Stimulated activated CD8-positive, alpha-beta memory T cell treated with anti-CD3 and anti-CD28 coated beads, Interleukin-12 subunit alpha, Interleukin-12 subunit beta, amount 100 ng/mL, for 24 hours (primary cell): ENCODE measurements around the gene PRKAG2.
"Not testable (repeated sequence)": the region's sequence is repeated elsewhere in the genome, so short reads cannot be mapped to it uniquely, and the experiment has no call there.

ENCODE experiments used
- DNase-seq: peaks from one replicate; pipeline ENCODE4 v3.0.0-alpha.2; 2020; ENCODE audit errors: extremely low read depth

PRKAG2 gene

DNA sequence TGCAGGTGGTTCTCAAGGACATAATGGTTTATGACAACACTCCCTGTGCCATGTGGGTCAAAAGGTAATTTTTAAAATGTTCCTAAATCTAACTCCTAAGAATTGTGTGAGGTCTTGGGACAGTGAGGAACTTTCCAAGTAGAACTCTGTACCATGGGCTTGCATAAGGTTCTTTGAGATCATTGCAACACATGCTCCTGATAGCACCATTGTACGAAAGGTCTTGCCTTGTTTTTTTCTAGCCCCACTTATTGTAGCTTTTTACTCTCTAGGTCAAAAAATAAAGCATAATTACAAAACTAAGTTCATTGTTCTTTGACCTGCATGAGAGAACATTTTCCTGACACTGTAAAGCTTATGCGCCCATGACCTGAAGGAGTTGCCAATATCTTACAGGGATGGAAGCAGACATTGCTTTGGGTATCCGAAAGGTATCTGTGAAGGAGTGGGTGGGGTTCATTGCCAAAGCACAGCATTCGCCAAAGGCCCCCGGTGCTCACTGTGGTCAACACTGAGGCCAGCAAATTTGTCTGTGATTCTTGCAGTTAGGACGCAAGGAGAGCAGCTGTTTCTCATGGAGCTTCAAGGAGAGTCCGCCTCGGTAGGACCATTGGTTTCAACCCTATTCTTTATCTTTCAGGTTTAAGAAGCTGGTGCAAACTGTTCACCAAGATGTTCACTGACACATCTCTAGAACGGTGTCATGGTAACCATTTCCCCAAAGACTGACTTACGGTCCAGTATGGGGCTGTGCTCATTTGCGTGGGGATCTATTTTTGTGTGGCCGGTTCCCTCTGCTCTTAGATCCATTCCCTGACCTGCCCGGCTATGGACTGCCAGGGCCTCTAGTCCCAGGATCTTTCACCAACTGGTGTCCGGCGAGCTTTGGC is 7.6 kb upstream of the PRKAG2 start:
- no peak for DNase-seq

DNA sequence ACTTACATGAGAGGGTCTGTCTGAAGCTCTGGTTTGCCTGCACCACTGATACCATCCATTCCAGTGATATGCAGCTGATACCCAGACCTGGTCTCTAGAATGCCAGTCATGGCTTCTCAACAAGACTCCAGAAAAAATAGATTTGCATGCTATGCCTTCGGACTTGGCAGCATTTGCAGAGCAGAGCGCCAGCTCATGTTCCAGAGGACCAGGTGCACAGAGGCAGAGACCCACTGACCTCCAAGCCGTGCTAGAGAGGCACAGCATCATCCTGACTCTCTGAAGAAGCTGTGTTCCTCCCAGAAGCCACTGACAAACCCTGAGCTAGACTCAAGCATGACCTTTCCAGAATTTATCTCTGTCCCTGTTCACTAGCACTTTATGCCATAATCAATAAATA is 6.9 kb upstream of the PRKAG2 start:
- DNase-seq, result no peak

DNA sequence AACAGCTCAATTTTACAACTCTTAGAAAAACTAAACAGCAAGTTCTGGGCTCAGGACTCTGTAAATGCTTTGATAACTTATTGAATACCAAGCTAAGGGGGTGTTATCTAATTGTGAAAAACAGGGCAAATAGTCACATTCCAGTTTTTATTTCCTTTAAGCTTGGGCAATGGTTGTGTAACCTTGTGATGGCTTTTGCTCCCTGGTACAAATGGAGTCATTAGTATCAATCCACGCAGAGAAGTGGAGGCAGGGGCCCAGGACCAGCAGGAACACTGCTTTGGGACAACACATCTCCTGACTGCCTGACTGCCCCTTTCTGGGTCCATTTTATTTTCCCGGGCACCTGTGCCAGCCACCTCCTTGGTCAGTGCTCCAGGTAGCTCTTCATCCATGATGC is 5.8 kb upstream of the PRKAG2 start:
- no peak for DNase-seq

DNA sequence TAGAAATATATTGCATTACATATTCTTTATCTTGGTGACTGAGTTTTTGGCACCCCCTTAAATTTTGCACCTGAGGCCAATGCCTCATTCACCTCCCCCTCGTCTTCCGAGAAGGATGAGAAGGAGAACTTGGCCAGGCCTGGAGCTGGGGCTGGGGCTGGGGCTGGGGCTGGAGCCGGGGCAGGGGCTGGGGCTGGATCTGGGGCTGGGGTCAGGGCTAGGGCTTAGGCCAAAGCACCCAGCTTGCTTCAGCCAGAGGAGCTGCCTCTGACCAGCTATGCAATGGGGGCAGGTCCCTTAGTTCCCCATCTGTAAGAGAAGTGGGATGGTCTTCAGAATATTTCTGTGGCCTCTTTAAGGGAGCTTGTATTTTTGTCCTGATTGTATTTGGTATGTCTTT is 3.8 kb upstream of the PRKAG2 start:
- no peak for DNase-seq

DNA sequence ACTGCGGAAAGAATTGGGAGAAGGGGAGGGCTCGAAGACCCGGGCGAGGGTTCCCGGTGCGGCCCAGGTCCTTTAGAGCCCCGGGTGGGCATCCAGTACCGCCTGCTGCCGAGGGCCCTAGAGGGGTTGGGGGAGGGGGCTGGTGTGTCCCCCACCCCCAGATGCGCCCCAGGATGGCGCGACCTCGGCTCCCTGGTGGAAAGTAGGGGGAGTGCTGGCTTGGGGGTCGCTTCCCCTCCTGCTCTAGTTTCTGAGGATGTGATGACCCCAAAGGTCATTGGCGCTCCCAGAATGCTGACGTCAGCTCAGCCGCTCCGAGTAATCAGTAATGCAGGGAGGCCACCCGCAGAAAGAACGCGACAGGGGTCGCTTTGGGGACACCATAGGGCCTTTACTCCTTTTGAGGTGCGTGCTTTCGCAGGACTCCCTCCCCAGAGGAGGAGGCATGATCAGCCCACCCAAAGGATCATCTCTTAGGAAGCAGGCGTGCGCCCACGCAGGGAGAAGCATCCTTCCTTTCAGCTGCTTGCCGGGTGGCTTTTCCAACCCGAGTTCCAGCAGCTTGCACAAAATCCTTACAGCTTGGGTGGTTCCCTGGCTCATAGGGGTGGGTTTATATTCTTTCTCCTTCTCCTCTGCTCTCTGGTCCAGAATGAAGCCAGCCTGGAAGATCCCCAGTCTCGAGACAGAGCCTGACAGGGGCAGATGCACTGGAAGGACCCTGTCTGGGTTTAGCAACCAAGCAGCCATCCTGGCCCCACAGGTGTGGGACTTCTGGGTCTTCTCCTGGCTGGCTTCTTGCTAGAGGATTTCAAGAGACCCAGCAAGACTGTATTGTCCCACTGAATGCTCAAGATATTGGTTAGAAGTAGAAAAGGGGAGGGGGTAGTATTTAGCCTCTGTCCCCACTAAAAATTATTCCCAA is 1.3 kb upstream of the PRKAG2 start:
- DNase-seq, result no peak

DNA sequence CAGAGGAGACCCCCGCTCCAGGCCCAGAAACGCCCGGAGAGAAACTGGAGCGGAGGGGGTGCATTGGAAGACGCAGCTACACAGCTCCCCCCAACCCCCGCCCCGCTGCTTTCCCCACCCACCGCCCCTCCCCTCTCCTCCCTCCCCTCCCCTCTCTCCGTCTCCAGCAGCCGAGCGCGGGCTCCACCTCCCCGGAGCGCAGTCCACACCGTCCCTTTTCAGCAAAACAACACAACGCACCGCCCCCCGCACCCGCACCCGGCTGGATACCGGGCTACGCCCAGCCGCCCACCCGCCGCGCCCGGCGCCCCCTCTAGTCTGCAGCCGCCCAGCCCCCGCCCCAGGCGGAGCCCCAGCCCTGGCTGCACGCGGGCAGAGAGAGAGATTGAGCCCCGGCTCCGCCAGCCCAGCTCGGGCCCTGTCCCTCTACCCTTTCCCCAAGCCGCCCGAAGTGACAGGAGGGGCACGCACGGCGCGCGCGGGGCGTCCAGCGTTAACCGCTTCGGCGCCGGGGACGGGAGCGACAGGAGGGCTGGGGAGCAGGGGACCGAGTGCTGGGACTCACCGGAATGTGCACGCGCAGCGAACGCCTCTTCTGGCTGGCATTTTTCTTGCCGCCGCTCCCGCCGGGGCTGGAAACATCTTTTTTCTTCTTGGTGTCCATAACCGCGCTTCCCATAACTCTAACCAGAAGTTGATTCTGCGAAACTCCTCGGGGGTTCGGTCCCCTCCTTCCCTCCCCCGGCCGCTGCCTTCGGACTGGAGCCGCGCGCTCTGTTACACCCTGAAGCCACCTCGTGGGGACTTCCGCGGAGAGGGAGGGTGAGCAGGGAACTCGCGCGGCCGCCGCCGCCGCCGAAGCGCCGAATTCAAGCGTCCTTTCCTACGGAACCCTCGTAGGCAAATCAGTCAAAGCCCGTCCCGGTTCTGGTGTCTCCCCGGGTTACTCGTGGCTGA is 695 bp downstream of the PRKAG2 start:
- DNase-seq, result peak; percentile 39

DNA sequence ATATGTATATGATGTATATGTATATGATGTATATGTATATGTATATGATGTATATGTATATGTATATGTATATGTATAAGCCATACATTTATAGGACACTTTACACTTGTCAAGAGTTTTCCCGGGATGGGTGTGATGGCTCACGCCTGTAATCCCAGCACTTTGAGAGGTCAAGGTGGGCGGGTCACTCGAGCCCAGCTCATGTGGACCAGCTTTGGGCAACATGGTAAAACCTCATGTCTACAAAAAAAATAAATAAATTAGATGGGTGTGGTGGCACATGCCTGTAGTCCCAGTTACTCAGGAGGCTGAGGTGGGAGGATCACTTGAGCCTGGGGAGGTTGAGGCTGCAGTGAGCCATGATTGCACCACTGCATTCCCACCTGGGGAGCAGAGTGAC is 2.4 kb downstream of the PRKAG2 start:
- not testable (repeated sequence) for DNase-seq

DNA sequence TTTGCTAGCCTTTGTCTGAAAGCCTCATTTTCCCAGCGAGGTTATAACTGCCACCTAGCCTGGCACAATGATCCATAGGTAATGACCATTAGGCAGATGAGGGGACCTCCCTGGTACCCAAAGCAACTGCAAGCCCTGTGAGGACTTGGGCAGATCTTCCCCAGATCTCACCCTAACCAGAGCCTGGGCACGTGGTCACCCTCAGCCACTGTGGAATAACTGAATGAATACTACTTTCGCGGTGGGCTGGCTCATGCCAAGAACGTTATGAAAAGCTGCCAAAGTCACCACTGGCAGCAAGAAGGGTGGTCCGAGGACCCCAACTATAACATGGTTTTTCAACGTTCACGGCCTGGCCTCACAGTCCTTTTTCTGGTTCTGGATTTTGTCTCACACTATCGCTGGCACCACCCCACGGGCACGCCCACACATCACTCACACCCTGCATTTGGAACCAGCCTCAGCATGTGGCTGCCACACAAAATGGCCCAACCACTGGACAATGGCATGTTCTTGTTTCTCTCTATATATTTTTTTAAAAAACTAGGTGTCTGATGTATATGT is 3.4 kb downstream of the PRKAG2 start:
- no peak for DNase-seq

DNA sequence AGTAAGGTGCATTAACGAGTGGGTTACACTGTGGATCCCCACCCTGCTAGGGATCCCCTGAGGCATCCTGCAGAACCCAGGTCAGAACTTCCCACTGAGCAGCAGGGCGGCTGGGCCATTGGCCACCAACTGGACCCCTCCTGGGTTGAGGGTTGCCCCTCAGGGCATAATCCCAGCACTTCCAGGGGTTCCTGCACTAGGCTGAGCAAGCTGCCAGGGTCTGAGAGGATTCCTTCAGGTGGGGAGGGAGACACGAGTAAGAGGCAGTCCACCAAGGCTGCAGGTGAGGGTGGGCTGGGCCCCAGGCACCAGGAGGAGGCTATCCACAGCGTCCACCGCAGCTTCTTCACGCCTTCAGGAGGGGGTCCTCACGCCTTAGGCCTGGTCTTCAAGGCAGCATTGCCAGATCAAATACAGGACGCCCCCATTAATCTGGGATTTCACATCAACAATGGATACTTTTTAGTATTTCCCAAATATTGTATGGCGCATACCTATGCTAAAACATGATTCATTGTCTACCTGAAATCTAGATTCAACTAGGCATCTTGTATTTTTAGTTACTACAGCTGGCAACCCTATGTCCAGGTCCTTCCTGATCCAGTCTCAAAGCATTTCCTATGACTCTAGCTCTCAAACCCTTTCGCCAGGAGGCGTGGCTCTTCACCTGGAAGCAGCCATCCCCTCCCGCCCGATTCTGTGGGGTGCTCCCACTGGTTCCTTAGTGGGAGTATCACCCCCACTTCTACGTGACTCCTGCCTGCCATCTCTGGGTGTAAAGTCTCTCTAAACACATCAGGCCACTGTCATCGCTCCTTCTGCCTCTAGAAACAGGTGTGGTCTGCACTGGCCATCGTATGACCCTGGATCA is 4.1 kb downstream of the PRKAG2 start:
- DNase-seq, result no peak

DNA sequence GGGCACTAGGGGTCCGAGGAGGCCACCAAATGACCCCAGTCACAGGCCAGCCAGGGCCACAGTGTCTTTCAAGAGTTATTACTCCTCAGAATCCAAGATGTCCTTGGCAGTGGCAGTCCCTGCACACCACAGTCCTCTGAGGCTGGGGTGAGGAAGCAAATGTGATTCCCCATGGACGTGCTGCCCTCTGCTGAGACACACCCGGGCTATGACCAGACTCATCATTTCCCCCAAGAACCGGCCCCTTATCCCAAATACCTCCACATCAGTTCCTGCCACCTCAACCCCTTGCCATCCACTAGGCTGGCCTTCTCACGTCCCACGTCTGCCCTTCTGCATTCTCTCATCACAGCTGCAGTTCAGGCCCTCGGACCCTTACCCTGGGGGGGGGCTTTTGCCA is 5.0 kb downstream of the PRKAG2 start:
- DNase-seq, result no peak

DNA sequence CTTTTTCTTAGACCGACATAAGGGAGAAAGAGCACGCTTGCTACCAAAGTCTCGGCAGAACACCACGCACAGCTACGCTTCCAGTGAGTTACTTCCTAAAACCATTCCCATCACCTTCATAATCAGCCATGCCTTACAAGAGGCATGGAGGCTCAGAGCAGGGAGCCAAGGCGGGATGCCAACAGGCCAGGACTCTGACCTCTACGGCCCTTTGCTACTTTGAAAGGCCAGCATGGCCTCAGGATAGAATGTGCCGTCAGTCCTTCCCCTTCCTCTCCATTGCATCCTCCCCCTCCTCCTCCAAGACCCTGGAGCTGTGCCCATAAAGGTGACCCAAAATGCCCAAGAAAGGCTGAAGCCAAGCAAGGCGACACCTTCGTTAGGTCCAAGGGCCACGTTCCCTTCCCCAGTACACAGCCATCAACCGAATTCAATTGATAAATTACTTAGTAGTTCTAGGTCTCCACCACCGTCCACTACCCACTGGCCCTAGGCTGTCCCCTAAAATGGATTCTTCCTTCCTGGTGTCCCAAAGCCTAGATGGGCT is 5.7 kb downstream of the PRKAG2 start:
- no peak for DNase-seq

DNA sequence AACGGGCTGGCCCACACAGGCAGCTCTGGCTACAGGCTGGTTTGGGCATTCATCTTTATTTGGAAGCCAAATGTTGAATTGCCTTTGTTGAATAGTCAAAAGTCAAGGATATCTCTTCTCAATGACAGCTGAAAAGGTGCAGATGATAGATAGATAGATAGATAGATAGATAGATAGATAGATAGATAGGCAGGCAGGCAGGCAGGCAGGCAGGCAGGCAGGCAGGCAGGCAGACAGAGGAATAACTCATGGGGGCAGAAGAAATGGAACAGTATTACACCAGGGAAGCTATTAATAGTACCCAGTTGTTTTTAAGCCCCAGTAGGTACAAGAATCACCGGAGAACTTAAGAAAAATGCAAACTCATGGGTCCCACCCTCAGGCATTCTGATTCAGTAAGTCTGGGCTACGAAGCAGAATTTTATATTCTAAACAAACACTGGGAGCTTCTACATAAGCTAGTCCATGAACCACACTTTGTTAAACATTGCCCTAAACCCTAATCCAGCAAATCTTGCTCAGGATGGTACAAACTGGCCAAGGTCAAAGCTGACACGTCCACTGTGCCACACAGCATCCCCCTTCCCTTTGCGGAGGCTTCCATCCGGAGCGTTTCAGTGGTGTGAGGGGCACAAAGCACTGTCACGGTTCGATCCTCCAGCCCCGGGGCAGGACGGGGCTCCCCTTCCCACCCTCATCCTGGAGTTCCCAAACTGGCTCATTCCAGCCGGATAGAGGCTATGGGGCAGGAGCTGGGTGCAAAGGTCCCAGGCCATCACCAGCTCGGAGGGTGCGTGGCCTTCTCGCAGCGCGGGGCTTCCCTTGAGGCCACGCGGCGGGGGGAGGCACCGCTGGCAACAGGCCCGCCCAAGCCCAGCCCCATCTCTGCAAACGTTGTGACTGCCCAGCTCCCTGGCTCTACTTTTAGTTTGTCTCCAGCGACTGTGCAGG is 6.7 kb downstream of the PRKAG2 start:
- DNase-seq, result no peak

DNA sequence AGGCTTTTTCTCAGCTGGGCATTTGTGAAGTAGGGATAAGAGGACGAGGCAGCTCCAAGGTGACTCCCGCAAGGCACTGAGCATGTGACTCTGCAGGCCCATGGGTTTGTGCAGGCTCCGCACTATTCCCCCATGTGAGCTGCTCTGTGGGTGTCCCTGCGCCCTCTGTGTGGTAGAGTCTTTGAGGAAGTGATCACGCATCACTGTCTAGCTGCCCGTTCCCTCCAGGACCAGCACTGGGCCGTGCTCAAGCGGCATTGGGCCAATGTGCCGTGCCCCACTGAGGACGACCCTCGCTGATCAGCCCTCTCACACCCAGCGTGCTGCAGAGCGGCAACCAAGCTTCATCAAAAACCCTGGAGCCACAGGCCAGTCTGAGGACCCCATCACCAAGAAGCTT is 7.5 kb downstream of the PRKAG2 start:
- no peak for DNase-seq

DNA sequence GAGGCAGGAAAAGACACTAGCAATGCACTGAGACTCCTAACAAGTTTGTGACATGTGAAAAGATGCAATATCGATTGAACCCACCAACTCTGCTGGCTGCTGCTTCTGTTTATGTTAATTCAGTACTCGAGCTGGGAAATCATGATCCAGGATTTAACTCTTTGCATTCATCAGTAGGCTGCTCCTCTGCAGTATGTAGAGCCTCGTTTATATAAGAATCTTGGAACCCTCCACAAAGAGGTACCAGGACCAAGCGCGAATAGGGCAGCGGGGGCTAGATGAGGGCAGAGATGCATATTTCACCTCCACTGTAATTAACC is 7.8 kb downstream of the PRKAG2 start:
- DNase-seq, result no peak

DNA sequence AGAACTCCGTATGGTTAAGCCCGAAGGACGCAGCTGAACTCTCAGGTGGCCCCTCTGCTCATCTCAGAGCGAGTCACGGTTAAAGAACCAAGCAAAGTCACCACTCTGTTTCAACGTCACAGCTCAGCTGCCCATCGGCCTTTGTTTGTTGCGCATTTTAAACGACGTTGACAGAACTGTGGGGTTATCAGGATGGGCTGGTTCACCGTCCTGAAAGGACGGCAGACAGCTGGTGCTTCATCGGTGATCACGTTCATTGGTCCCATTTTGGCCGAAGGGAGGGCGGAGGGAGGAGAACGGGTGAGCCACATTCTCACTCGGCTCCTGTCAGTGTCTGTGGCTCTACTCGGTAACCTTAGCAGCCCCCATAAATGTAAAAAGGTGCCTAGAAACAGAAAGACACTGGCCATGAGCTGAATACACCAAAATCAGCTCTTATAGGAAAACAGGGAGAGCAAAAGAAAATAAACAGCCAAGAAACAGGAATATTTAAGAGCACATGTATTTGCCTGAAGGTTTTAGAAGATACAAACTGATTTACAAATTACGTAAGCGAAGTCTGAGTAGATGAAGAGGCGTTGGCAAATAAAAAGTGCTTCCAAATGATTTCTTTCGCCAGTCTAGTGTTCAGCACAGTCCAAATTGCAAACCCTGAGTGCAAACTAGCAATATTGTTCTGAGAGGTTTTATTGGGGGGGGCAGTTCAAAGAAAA is 8.4 kb downstream of the PRKAG2 start:
- no peak for DNase-seq

DNA sequence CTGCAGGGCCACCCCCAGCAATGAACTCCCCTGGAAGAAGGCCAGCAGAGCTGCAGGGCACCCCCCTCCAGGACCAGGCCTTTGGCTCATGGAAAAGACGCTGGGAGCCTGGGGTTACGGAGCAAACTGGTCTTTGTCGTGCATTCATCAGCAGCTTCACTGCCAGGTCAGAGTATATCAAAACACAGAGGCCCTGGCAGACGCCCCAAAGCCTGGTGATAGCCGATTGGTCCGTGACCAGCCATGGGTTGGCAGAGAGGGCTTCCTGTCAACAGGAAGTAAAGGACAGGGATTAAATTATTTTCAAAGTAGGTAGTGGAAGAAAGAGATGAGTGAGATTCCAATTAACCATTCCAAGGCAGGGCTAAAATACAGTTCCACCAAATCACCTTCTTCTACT is 9.0 kb downstream of the PRKAG2 start:
- no peak for DNase-seq

DNA sequence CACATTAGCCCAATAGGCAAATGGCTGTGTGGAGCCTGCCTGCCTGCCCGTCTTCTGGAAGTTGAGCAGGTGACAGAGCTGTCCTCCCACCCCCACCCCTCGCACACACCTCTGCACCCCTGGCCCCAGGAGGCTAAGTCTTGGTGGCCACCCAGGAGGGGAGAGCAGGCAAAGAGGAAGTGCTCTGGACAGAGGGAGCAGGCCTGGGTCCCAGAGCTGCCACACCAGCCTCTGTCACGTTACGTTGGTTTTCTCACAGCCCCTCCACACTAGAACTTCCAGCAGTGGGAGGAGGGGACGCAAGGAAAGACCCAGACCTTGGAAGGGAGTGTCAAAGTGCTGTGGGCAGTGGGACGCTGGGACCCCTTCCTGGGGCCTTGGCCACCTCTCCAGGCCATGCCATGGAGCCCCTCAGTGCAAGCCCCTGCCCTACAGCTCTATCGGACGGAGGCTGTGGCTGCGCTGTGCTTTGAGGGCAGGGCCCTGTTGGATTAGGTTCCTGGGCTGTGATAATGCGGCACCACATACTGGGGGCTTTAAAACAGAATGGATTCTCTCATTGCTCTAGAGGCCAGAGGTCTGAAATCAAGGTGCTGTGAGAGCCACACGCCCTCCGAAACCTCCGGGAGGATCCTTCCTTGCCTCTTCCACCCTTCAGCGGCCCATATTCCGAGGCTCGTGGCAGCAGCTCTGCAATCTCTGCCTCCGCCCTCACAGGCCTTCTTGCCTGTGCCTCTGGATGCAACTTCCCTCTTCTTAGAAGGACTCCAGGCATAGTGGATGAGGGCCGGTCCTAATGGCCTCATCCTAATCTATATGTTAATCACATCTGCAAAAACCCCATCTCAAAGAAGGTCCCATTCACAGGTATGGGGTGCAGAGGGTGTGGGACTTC is 9.9 kb downstream of the PRKAG2 start:
- no peak for DNase-seq
